ENCODE results near the gene AGPAT3.

DNA sequence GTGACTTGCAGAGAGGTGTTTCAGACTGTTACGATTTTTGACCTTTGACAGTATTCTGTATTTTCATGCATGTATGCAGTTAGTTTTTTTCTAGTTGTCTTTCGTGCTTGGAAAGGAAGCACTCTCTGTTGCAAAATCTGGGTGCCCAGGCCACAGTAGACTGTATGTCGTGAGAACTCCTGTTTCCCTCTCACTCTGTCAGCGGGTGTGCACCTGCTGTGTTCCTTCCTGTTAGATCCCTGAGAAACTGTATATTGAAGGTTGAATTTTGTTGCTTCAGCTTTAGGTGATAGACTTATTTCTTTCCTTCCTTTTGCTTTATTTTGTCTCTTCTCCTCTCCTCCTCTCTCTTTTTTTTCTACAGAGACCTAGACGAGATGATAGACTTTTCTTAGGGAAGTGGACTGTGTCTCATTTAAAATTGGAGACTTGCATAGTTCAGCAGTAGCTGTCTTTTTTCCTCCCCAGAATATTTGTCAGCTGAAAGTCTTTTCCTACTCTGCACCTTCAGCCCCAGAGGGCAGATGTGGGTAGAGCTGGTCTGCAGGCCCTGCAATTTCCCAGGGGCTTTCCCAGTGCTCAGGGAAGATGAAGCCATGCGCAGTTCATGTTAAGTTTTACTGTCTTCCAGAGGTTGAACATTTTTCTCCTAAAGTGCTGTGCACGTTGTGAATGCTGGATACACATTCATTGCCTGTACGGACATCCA is 148.5 kb downstream of the AGPAT3 start:
- TF ChIP-seq, protein P1, sequence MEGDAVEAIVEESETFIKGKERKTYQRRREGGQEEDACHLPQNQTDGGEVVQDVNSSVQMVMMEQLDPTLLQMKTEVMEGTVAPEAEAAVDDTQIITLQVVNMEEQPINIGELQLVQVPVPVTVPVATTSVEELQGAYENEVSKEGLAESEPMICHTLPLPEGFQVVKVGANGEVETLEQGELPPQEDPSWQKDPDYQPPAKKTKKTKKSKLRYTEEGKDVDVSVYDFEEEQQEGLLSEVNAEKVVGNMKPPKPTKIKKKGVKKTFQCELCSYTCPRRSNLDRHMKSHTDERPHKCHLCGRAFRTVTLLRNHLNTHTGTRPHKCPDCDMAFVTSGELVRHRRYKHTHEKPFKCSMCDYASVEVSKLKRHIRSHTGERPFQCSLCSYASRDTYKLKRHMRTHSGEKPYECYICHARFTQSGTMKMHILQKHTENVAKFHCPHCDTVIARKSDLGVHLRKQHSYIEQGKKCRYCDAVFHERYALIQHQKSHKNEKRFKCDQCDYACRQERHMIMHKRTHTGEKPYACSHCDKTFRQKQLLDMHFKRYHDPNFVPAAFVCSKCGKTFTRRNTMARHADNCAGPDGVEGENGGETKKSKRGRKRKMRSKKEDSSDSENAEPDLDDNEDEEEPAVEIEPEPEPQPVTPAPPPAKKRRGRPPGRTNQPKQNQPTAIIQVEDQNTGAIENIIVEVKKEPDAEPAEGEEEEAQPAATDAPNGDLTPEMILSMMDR (IDR thresholded peaks at IDR 0.05) = no peak
- TF ChIP-seq POLR2A (IDR thresholded peaks at IDR 0.05) = no peak

All from suprapubic skin (tissue), 3 donors.